Measurements from ENCODE around the gene CCDC93. TPM values are rescaled to one million over a fixed set of nuclear protein-coding genes. Genes with fewer than 3 reads are reported as not detected.

The CCDC93 gene
- total RNA-seq, 1 donor: 40.5 TPM

GRCh38 chr2:117942551-117942950 lies 71.3 kb downstream of the CCDC93 start:
- no peak for TF ChIP-seq CTCF (IDR thresholded peaks at IDR 0.05; ENCODE audit: extremely low read depth, low read depth, low read length)
- Histone ChIP-seq H3K4me2 (ENCODE audit: insufficient read depth, low read length) (no peak overlapping the region), H3K4me3 (ENCODE audit: insufficient read depth, low read length) (no peak overlapping the region), H3K9me3 (ENCODE audit: low read depth, low read length) (no peaks in the 10 kb centered on the region), H2AFZ (ENCODE audit: low read length) (no peak overlapping the region), H3K27ac (ENCODE audit: low read depth, low read length) (peak overlapping the region; percentile 44), H3K4me1 (ENCODE audit: insufficient read depth, low read length) (peaks cover 20% of the 10 kb centered on the region), H3K27me3 (ENCODE audit: insufficient read depth, low read length) (no peaks in the 10 kb centered on the region), H3K79me2 (ENCODE audit: insufficient read depth, low read length) (no peaks in the 10 kb centered on the region), H3K36me3 (ENCODE audit: insufficient read depth, low read length) (peaks cover 70% of the 10 kb centered on the region), H4K20me1 (ENCODE audit: insufficient read depth, low read length) (no peaks in the 10 kb centered on the region)
- no peak for DNase-seq (ENCODE audit: insufficient read length, low spot score, missing footprints)

DNA sequence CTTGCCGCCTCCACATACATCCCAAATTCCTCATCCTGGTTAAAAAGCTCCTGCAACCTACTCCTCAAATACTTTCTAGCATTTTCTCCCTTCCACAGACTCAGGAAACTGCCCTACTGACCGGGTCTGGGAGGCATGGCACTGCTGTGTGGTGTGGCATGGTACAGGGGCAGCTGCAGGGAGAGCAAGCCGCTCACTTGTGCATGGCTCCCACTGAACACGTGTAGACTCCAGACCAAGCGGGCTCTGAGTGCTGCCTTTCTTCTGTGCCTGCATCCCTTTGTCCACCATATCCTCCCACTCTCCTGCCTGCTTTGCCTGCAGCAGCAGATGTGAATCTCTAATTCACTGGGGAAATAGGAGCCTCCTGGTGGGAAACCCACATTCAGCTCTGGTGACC lies 72.2 kb downstream of the CCDC93 start:
- no peak for DNase-seq (ENCODE audit: insufficient read length, low spot score, missing footprints)

GRCh38 chr2:117940436-117940835 lies 73.4 kb downstream of the CCDC93 start:
- H3K27ac ChIP-seq (ENCODE audit: low read depth, low read length): no peak overlapping the region
- H3K27me3 ChIP-seq (ENCODE audit: insufficient read depth, low read length): no peaks in the 10 kb centered on the region
- peaks cover 20% of the 10 kb centered on the region for H3K4me1 ChIP-seq (ENCODE audit: insufficient read depth, low read length)
- no peak overlapping the region for H2AFZ ChIP-seq (ENCODE audit: low read length)
- H3K79me2 ChIP-seq (ENCODE audit: insufficient read depth, low read length): no peaks in the 10 kb centered on the region
- H4K20me1 ChIP-seq (ENCODE audit: insufficient read depth, low read length): no peaks in the 10 kb centered on the region
- no peak for DNase-seq (ENCODE audit: insufficient read length, low spot score, missing footprints)
- no peak overlapping the region for H3K4me2 ChIP-seq (ENCODE audit: insufficient read depth, low read length)
- no peak for TF ChIP-seq CTCF (IDR thresholded peaks at IDR 0.05; ENCODE audit: extremely low read depth, low read depth, low read length)
- no peaks in the 10 kb centered on the region for H3K9me3 ChIP-seq (ENCODE audit: low read depth, low read length)
- H3K36me3 ChIP-seq (ENCODE audit: insufficient read depth, low read length): peaks cover 70% of the 10 kb centered on the region
- H3K4me3 ChIP-seq (ENCODE audit: insufficient read depth, low read length): no peak overlapping the region

More for the DNA sequence above, 72.2 kb downstream of the CCDC93 start:
- Histone ChIP-seq H3K27me3 (ENCODE audit: insufficient read depth, low read length) (no peaks in the 10 kb centered on the region), H3K4me3 (ENCODE audit: insufficient read depth, low read length) (no peak overlapping the region), H2AFZ (ENCODE audit: low read length) (no peak overlapping the region), H3K36me3 (ENCODE audit: insufficient read depth, low read length) (peaks cover 71% of the 10 kb centered on the region), H3K9me3 (ENCODE audit: low read depth, low read length) (no peaks in the 10 kb centered on the region), H3K4me1 (ENCODE audit: insufficient read depth, low read length) (peaks cover 20% of the 10 kb centered on the region), H4K20me1 (ENCODE audit: insufficient read depth, low read length) (no peaks in the 10 kb centered on the region), H3K4me2 (ENCODE audit: insufficient read depth, low read length) (no peak overlapping the region), H3K27ac (ENCODE audit: low read depth, low read length) (peak overlapping the region; percentile 44), H3K79me2 (ENCODE audit: insufficient read depth, low read length) (no peaks in the 10 kb centered on the region)
- TF ChIP-seq CTCF (IDR thresholded peaks at IDR 0.05; ENCODE audit: extremely low read depth, low read depth, low read length): no peak

DNA sequence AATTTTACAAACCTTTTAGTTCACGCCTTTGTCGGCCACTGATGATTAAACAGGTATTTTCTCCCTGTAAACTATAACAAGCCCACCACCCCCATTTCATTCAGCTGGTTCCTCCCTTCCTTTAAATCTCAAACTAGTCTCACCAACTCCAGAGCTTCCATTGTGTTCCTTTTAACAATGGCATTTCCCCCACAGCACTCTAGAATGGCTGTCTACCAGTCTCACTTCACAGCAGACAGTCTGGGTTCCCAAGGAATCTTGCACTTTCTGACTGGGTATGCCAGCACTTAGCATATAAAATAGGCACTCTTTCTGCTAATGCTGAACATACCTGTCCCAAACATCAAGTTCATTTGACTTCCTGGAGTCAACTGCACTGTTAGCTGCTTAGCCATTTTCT lies 75.3 kb downstream of the CCDC93 start:
- DNase-seq (ENCODE audit: insufficient read length, low spot score, missing footprints): no peak
- TF ChIP-seq CTCF (IDR thresholded peaks at IDR 0.05; ENCODE audit: extremely low read depth, low read depth, low read length): no peak
- Histone ChIP-seq H3K36me3 (ENCODE audit: insufficient read depth, low read length) (peaks cover 78% of the 10 kb centered on the region), H3K4me3 (ENCODE audit: insufficient read depth, low read length) (no peak overlapping the region), H3K4me2 (ENCODE audit: insufficient read depth, low read length) (no peak overlapping the region), H4K20me1 (ENCODE audit: insufficient read depth, low read length) (no peaks in the 10 kb centered on the region), H2AFZ (ENCODE audit: low read length) (no peak overlapping the region), H3K27me3 (ENCODE audit: insufficient read depth, low read length) (no peaks in the 10 kb centered on the region), H3K27ac (ENCODE audit: low read depth, low read length) (no peak overlapping the region), H3K79me2 (ENCODE audit: insufficient read depth, low read length) (no peaks in the 10 kb centered on the region), H3K4me1 (ENCODE audit: insufficient read depth, low read length) (peaks cover 16% of the 10 kb centered on the region), H3K9me3 (ENCODE audit: low read depth, low read length) (no peaks in the 10 kb centered on the region)

Data from osteoblast (primary cell).